Measurements from ENCODE around the gene CISH.

Gene CISH

GRCh38 chr3:50602595-50603191 lies 8.9 kb downstream of the CISH start:
- in situ Hi-C loops (cut with MboI; ENCODE audit: low sequenced_read_pairs), result loop anchor here (25.0 kb wide), 1 partner anchor 785 kb away; the partner anchor contains the start of genes MANF and RBM15B

- in situ Hi-C loops (cut with MboI; ENCODE audit: low sequenced_read_pairs), result loop anchor here (25.0 kb wide), 1 partner anchor 786 kb away; the partner anchor contains the start of genes MANF and RBM15B
Observed at GRCh38 chr3:50600841-50601591, 10.6 kb downstream of the CISH start.

- in situ Hi-C loops (cut with MboI; ENCODE audit: low sequenced_read_pairs), result loop anchor here (25.0 kb wide), 1 partner anchor 787 kb away; the partner anchor contains the start of genes MANF and RBM15B
Observed at GRCh38 chr3:50600141-50600753, 11.3 kb downstream of the CISH start.

GRCh38 chr3:50599716-50600118 lies 11.9 kb downstream of the CISH start:
- in situ Hi-C loops (cut with MboI; ENCODE audit: low sequenced_read_pairs), result loop anchor here (25.0 kb wide), 1 partner anchor 788 kb away; the partner anchor contains the start of genes MANF and RBM15B

GRCh38 chr3:50599115-50599715 lies 12.4 kb downstream of the CISH start:
- in situ Hi-C loops (cut with MboI; ENCODE audit: low sequenced_read_pairs), result no loop called here

GRCh38 chr3:50594253-50594785 lies 17.3 kb downstream of the CISH start:
- in situ Hi-C loops (cut with MboI; ENCODE audit: low sequenced_read_pairs), result no loop called here

GRCh38 chr3:50592568-50592967 lies 19.0 kb downstream of the CISH start:
- in situ Hi-C loops (cut with MboI; ENCODE audit: low sequenced_read_pairs), result no loop called here

- in situ Hi-C loops (cut with MboI; ENCODE audit: low sequenced_read_pairs), result no loop called here
Observed at GRCh38 chr3:50591196-50591741, 20.3 kb downstream of the CISH start.

GRCh38 chr3:50588759-50589433 lies 22.7 kb downstream of the CISH start:
- in situ Hi-C loops (cut with MboI; ENCODE audit: low sequenced_read_pairs), result no loop called here

GRCh38 chr3:50587806-50588758 lies 23.5 kb downstream of the CISH start:
- in situ Hi-C loops (cut with MboI; ENCODE audit: low sequenced_read_pairs), result no loop called here

GRCh38 chr3:50587373-50587772 lies 24.2 kb downstream of the CISH start:
- in situ Hi-C loops (cut with MboI; ENCODE audit: low sequenced_read_pairs), result no loop called here

GRCh38 chr3:50586763-50587070 lies 24.9 kb downstream of the CISH start:
- in situ Hi-C loops (cut with MboI; ENCODE audit: low sequenced_read_pairs), result no loop called here

- in situ Hi-C loops (cut with MboI; ENCODE audit: low sequenced_read_pairs), result no loop called here
Observed at GRCh38 chr3:50585919-50586762, 25.4 kb downstream of the CISH start.

GRCh38 chr3:50584391-50584790 lies 27.2 kb downstream of the CISH start:
- in situ Hi-C loops (cut with MboI; ENCODE audit: low sequenced_read_pairs), result no loop called here

- in situ Hi-C loops (cut with MboI; ENCODE audit: low sequenced_read_pairs), result no loop called here
Observed at GRCh38 chr3:50583897-50584296, 27.7 kb downstream of the CISH start.

- in situ Hi-C loops (cut with MboI; ENCODE audit: low sequenced_read_pairs), result no loop called here
Observed at GRCh38 chr3:50582083-50582482, 29.5 kb downstream of the CISH start.

GRCh38 chr3:50581459-50581842 lies 30.1 kb downstream of the CISH start:
- in situ Hi-C loops (cut with MboI; ENCODE audit: low sequenced_read_pairs), result no loop called here

- in situ Hi-C loops (cut with MboI; ENCODE audit: low sequenced_read_pairs), result no loop called here
Observed at GRCh38 chr3:50580683-50581458, 30.7 kb downstream of the CISH start.

All from HL-60/S4 treated with phorbol 12-myristate 13-acetate at 8.2 ng/mL for 4 days and 3 days (cell line).